Suprapubic skin (tissue), 4 donors: ENCODE data around the gene C9. TPM values are rescaled to one million over a fixed set of nuclear protein-coding genes. Genes with fewer than 3 reads are reported as not detected.
"Not testable (repeated sequence)": the region's sequence is repeated elsewhere in the genome, so short reads cannot be mapped to it uniquely, and the experiment has no call there.

Experiments used
- DNase-seq, 2 donors: peaks; one replicate each; pipeline ENCODE4 v3.0.0-alpha.2; 2019; ENCODE audit warnings: low spot score in 2 of 2
- H3K27ac ChIP-seq: fragments of 200-600 bp; sonication (generic); one replicate; pipeline ENCODE4 v1.5.1; 2019
- H3K27me3 ChIP-seq: fragments of 200-600 bp; sonication (generic); one replicate; pipeline ENCODE4 v1.5.1; 2019
- H3K36me3 ChIP-seq: fragments of 200-600 bp; sonication (generic); one replicate; pipeline ENCODE4 v1.5.1; 2019
- H3K4me1 ChIP-seq: fragments of 200-600 bp; sonication (generic); one replicate; pipeline ENCODE4 v1.5.1; 2019
- H3K4me3 ChIP-seq: fragments of 200-600 bp; sonication (generic); one replicate; pipeline ENCODE4 v1.5.1; 2019; ENCODE audit warnings: mild to moderate bottlenecking
- H3K9me3 ChIP-seq: fragments of 200-600 bp; sonication (generic); one replicate; pipeline ENCODE4 v1.5.1; 2019
- EP300 ChIP-seq: sonication (generic); formaldehyde crosslinking; IDR thresholded peaks from one replicate; pipeline ENCODE4 v1.6.1; 2017; ENCODE audit warnings: antibody characterized with exemption
- POLR2A ChIP-seq, 2 donors: fragments of 450-650 bp; IDR thresholded peaks; one replicate each; pipeline ENCODE4 v1.6.1; 2017; ENCODE audit warnings: antibody characterized with exemption in 2 of 2, mild to moderate bottlenecking in 2 of 2, moderate library complexity in 2 of 2
- POLR2AphosphoS5 ChIP-seq, 3 donors: sonication (generic); formaldehyde crosslinking; IDR thresholded peaks; one replicate each; pipeline ENCODE4 v1.6.1; 2017; ENCODE audit warnings: antibody characterized with exemption in 3 of 3
- WGBS: methylation state at CpG from one replicate; pipeline ENCODE4 v1.1.5; 2018; 5-methylcytosine and 5-hydroxymethylcytosine counted together
- total RNA-seq, 4 donors: library from RNA; depleted of rRNA; stranded (reverse); fragments of >200 nt; gene quantifications; one replicate each; pipeline ENCODE4 v1.1.0, GENCODE V29; 2016
- TF ChIP-seq, protein P1 (sequence below), 2 donors: fragments of 200-600 bp in 1 of 2; fragments of 450-650 bp in 1 of 2; sonication (generic) in 1 of 2; IDR thresholded peaks; one replicate each; pipeline ENCODE4 v1.5.1; 2016 to 2019; ENCODE audit warnings: antibody characterized with exemption in 2 of 2, mild to moderate bottlenecking in 1 of 2, moderate library complexity in 1 of 2

C9 gene
- total RNA-seq, 4 donors from 2014 or later: 5.6 TPM; not detected in 3

DNA sequence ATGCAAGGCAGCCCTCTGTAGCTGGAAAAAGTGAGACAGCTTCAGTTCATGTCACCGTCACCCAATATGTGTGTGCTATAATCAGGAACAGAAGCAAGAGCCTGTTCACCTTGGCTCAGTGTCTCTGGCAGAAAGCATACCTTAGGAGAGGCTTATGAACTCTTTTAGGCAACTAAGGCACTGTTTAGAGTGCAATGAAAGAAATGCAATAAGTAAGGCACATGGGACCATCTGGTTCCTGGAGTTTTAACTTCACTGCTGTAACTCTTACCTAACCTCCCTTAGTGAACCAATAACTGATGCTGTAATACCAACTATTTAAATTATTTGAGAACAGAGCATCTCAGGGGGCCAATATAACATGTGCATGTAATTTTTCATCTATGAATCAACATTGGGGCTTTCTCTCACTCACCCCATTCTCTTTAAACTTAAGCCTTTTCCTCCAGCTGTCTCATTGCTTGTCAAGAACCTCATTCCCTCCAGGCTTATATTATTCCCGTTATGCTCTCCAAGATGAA is 32.4 kb downstream of the C9 start:
- Histone ChIP-seq H3K36me3 (no peaks in the 10 kb centered on the region), H3K4me1 (no peaks in the 10 kb centered on the region), H3K4me3 (no peak overlapping the region), H3K27me3 (no peaks in the 10 kb centered on the region), H3K27ac (no peak overlapping the region), H3K9me3 (no peaks in the 10 kb centered on the region)
- TF ChIP-seq POLR2AphosphoS5 (IDR thresholded peaks at IDR 0.05): no peak
- TF ChIP-seq EP300: no peak
- no peak for TF ChIP-seq POLR2A (IDR thresholded peaks at IDR 0.05)
- TF ChIP-seq, protein P1, sequence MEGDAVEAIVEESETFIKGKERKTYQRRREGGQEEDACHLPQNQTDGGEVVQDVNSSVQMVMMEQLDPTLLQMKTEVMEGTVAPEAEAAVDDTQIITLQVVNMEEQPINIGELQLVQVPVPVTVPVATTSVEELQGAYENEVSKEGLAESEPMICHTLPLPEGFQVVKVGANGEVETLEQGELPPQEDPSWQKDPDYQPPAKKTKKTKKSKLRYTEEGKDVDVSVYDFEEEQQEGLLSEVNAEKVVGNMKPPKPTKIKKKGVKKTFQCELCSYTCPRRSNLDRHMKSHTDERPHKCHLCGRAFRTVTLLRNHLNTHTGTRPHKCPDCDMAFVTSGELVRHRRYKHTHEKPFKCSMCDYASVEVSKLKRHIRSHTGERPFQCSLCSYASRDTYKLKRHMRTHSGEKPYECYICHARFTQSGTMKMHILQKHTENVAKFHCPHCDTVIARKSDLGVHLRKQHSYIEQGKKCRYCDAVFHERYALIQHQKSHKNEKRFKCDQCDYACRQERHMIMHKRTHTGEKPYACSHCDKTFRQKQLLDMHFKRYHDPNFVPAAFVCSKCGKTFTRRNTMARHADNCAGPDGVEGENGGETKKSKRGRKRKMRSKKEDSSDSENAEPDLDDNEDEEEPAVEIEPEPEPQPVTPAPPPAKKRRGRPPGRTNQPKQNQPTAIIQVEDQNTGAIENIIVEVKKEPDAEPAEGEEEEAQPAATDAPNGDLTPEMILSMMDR (IDR thresholded peaks at IDR 0.05): no peak
- 48% methylated on average over 2 of the region's 2 CpGs for WGBS
- no peak for DNase-seq

DNA sequence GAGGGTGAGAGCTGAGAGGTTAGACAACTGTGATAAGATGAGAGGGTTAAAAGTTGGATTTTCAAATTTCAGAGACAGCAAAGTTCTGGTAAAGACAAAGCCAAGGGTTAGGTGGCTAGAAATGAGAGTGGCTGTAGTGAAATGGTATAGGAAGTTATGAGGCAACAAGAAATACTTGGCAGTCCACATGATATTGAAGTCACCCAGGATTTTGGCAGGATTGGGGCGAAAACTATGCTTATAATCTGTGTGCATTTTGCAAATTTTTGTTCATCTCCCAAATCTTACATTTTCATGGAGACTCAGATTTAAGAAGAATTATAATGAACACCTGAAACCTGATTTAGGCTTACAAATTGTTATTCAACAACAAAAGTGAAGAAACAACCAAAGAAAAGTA is 35.6 kb downstream of the C9 start:
- H3K36me3 ChIP-seq: no peaks in the 10 kb centered on the region

DNA sequence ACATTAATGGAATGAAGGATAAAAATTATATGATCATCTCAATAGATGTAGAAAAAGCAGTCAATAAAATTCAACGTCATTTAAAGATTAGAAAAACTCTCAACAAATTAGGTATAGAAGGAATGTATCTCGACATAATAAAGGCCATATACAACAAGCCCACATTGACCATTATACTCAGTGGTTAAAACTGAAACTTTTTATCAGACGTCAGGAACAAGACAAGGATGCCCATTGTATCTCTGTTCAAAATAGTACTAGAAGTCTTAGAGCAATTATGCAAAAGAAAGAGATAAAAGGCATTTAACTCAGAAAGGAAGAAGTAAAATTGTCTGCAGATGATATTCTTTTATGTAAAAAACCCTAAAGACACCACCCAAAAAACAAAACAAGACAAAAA is 40.8 kb downstream of the C9 start:
- WGBS: 80% methylated on average over 3 of the region's 3 CpGs
- Histone ChIP-seq H3K36me3 (no peaks in the 10 kb centered on the region), H3K9me3 (no peaks in the 10 kb centered on the region), H3K27ac (no peak overlapping the region), H3K4me3 (no peak overlapping the region), H3K27me3 (no peaks in the 10 kb centered on the region), H3K4me1 (no peaks in the 10 kb centered on the region)
- TF ChIP-seq EP300: no peak
- TF ChIP-seq POLR2A (IDR thresholded peaks at IDR 0.05): no peak
- no peak for TF ChIP-seq POLR2AphosphoS5 (IDR thresholded peaks at IDR 0.05)
- TF ChIP-seq, protein P1 (IDR thresholded peaks at IDR 0.05): no peak
- no peak for DNase-seq

More for the DNA sequence above, 35.6 kb downstream of the C9 start:
- no peaks in the 10 kb centered on the region for H3K4me1 ChIP-seq
- WGBS: 81% methylated on average over 1 of the region's 1 CpG
- no peak overlapping the region for H3K4me3 ChIP-seq
- H3K27ac ChIP-seq: no peak overlapping the region
- DNase-seq: no peak
- H3K27me3 ChIP-seq: no peaks in the 10 kb centered on the region
- no peaks in the 10 kb centered on the region for H3K9me3 ChIP-seq
- TF ChIP-seq EP300 (no peak), POLR2AphosphoS5 (IDR thresholded peaks at IDR 0.05) (no peak), POLR2A (IDR thresholded peaks at IDR 0.05) (no peak)
- TF ChIP-seq, protein P1 (IDR thresholded peaks at IDR 0.05): no peak

DNA sequence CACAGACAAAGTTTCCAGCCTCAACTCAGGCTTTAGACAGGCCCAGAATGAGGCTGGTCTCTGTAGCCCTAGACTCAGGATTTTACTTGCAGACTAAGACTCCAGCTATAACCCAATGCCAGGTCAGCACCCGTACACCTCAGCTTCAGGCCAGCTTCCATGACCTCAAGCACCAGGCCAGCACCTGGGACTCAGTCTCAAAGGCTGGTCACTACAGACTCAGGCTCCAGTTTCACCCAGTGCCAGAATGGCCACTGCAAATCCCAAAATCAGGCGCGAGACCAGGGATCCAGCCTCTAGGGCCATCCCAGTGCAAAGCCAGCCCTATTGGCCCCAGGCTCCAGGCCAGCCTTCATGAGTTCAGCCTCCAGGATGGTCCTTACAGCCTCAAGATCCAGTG is 44.9 kb downstream of the C9 start:
- Histone ChIP-seq H3K27me3 (no peaks in the 10 kb centered on the region), H3K4me1 (no peaks in the 10 kb centered on the region), H3K9me3 (no peaks in the 10 kb centered on the region), H3K27ac (no peak overlapping the region), H3K36me3 (no peaks in the 10 kb centered on the region), H3K4me3 (no peak overlapping the region)
- WGBS: no CpG with 5 or more reads among the region's 3 CpGs
- TF ChIP-seq POLR2A (IDR thresholded peaks at IDR 0.05): no peak
- TF ChIP-seq POLR2AphosphoS5 (IDR thresholded peaks at IDR 0.05): no peak
- TF ChIP-seq EP300: no peak
- TF ChIP-seq, protein P1 (IDR thresholded peaks at IDR 0.05): no peak
- no peak for DNase-seq

DNA sequence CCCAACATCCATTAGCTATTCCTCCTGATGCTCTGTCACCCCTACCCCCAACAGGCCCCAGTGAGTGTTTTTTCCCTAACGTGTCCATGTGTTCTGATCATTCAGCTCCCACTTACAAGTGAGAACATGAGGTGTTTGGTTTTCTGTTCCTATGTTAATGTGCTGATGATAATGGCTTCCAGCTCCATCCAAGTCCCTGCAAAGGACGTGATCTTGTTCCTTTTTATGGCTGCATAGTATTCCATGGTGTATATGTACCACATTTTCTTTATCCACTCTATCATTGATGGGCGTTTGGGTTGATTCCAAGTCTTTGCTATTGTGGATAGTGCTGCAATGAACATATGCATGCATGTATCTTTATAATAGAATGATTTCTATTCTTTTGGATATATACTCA is 47.8 kb downstream of the C9 start:
- not testable (repeated sequence) for H3K4me3 ChIP-seq, DNase-seq, H3K27ac ChIP-seq, H3K36me3 ChIP-seq, H3K9me3 ChIP-seq, H3K27me3 ChIP-seq, H3K4me1 ChIP-seq
- WGBS: 86% methylated on average over 3 of the region's 3 CpGs

DNA sequence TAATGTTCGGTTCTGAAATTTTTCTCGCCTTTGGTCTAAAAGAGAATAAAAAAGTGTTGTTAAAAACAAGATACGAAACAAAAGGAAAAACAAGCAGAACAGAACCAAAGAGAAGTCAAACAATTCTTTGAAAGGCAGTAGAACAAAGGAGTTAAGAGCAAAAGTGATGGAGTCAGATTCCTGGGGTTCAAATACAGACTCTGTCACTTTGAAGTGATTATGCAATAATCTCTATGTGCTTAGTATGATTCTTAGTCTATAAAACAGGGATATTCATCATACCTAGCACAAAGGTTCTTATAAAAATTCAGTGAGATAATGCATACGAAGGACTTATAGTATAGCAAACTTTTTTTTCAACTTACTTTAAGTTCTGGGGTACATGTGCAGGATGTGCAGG is 48.3 kb downstream of the C9 start:
- no peak for DNase-seq
- WGBS: 79% methylated on average over 4 of the region's 4 CpGs
- TF ChIP-seq, protein P1 (IDR thresholded peaks at IDR 0.05): no peak
- no peak for TF ChIP-seq POLR2A (IDR thresholded peaks at IDR 0.05)
- no peak for TF ChIP-seq POLR2AphosphoS5 (IDR thresholded peaks at IDR 0.05)
- no peak for TF ChIP-seq EP300
- no peak overlapping the region for H3K4me3 ChIP-seq
- H3K4me1 ChIP-seq: no peaks in the 10 kb centered on the region
- no peak overlapping the region for H3K27ac ChIP-seq
- H3K9me3 ChIP-seq: no peaks in the 10 kb centered on the region
- no peaks in the 10 kb centered on the region for H3K27me3 ChIP-seq
- no peaks in the 10 kb centered on the region for H3K36me3 ChIP-seq
